Omental fat pad (tissue), 4 donors: ENCODE results near the gene RTRAF. TPM values are rescaled to one million over a fixed set of nuclear protein-coding genes. Genes with fewer than 3 reads are reported as not detected.

Experiments
- ATAC-seq: fragments of 150-250 bp; one replicate; pipeline ENCODE4 v1.9.1; 2016; ENCODE audit warnings: mild to moderate bottlenecking, moderate library complexity; ENCODE audit not compliant: low FRiP score
- DNase-seq: peaks from one replicate; pipeline ENCODE4 v3.0.0-alpha.2; 2019; ENCODE audit warnings: low spot score
- CTCF ChIP-seq, 3 donors: fragments of 450-650 bp; IDR thresholded peaks; one replicate each; pipeline ENCODE4 v1.5.1; 2016 to 2017; ENCODE audit warnings: antibody characterized with exemption in 3 of 3, mild to moderate bottlenecking in 3 of 3, moderate library complexity in 2 of 3
- total RNA-seq, 4 donors: library from RNA; depleted of rRNA; stranded (reverse); fragments of >200 nt; gene quantifications; one replicate each; pipeline ENCODE4 v1.1.0, GENCODE V29; 2016

The RTRAF gene
- total RNA-seq, 4 donors from 2014 or later, result 63.8 to 84.6 (median 71.6) TPM

- DNase-seq (no peak), ATAC-seq (no peak)
Observed at GRCh38 chr14:52014601-52015267, 25.4 kb downstream of the RTRAF start.

GRCh38 chr14:52015411-52016030 is 26.2 kb downstream of the RTRAF start:
- ATAC-seq (no peak), DNase-seq (no peak)
- no peak for TF ChIP-seq CTCF (IDR thresholded peaks at IDR 0.05)

More at GRCh38 chr14:52014601-52015267, 25.4 kb downstream of the RTRAF start:
- no peak for TF ChIP-seq CTCF (IDR thresholded peaks at IDR 0.05)

GRCh38 chr14:52018252-52018651 is 28.9 kb downstream of the RTRAF start:
- TF ChIP-seq CTCF (IDR thresholded peaks at IDR 0.05), result no peak
- DNase-seq (no peak), ATAC-seq (no peak)

- ATAC-seq, result no peak
- TF ChIP-seq CTCF (IDR thresholded peaks at IDR 0.05), result no peak
- no peak for DNase-seq
Observed at GRCh38 chr14:52018970-52019369, 29.6 kb downstream of the RTRAF start.

- no peak for ATAC-seq
- no peak for TF ChIP-seq CTCF (IDR thresholded peaks at IDR 0.05)
Observed at GRCh38 chr14:52020161-52020714, 30.9 kb downstream of the RTRAF start.

GRCh38 chr14:52020866-52021717 is 31.7 kb downstream of the RTRAF start:
- DNase-seq (no peak), ATAC-seq (no peak)
- no peak for TF ChIP-seq CTCF (IDR thresholded peaks at IDR 0.05)

More at GRCh38 chr14:52020161-52020714, 30.9 kb downstream of the RTRAF start:
- no peak for DNase-seq
